Measurements from ENCODE around the gene BCAR3. TPM values are rescaled to one million over a fixed set of nuclear protein-coding genes. Genes with fewer than 3 reads are reported as not detected.

Gene BCAR3
- total RNA-seq, 1 donor: 32.0 TPM

GRCh38 chr1:93577536-93578432, 103.9 kb downstream of the BCAR3 start:
- no peak overlapping the region for H3K4me3 ChIP-seq (ENCODE audit: low read depth, low read length)
- no peak for TF ChIP-seq CTCF (IDR thresholded peaks at IDR 0.05; ENCODE audit: insufficient read depth, low read depth, low read length)

GRCh38 chr1:93576746-93577145, 104.9 kb downstream of the BCAR3 start:
- TF ChIP-seq CTCF (IDR thresholded peaks at IDR 0.05; ENCODE audit: insufficient read depth, low read depth, low read length): no peak
- H3K4me3 ChIP-seq (ENCODE audit: low read depth, low read length): no peak overlapping the region
- no peak for DNase-seq (ENCODE audit: low read depth)

More at GRCh38 chr1:93577536-93578432, 103.9 kb downstream of the BCAR3 start:
- DNase-seq (ENCODE audit: low read depth): no peak

- no peak for TF ChIP-seq CTCF (IDR thresholded peaks at IDR 0.05; ENCODE audit: insufficient read depth, low read depth, low read length)
- H3K4me3 ChIP-seq (ENCODE audit: low read depth, low read length): no peak overlapping the region
- no peak for DNase-seq (ENCODE audit: low read depth)
These were observed 105.3 kb downstream of the BCAR3 start for GRCh38 chr1:93576346-93576745.

DNA sequence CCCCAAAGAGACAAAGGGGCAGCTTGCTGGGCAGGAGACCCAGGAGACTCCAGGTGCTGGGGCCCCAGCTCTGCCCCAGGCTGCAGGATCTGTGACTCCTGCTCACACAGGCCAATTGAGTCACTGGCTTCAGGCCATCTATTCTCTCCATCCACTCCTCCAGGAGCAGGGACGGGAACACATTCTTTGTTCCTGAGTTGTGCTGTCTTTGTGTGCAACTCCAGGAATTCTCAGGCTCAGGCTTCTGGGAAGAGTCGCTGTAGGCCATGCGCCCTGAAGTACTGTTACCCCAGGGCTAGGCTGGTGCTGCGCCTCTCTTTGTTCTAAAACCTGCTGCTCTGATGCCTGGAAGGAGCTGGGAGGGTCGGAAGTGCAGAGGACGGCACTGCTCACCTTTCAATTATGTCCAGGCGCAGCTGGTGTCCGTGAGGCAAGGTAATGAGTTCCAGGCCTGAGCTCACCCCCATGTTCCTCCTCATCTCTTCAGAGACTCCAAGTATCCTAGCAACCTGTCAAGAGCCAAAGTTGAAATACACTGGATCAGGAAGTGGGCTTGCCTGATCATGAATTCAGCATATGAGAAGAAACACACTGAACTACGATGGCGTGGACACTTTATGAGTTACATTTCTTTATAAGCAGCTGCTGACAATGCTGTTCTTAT, 105.9 kb downstream of the BCAR3 start:
- no peak for DNase-seq (ENCODE audit: low read depth)
- no peak for TF ChIP-seq CTCF (IDR thresholded peaks at IDR 0.05; ENCODE audit: insufficient read depth, low read depth, low read length)
- H3K4me3 ChIP-seq (ENCODE audit: low read depth, low read length): no peak overlapping the region

- no peak overlapping the region for H3K4me3 ChIP-seq (ENCODE audit: low read depth, low read length)
- TF ChIP-seq CTCF (IDR thresholded peaks at IDR 0.05; ENCODE audit: insufficient read depth, low read depth, low read length): no peak
- no peak for DNase-seq (ENCODE audit: low read depth)
These were observed 106.6 kb downstream of the BCAR3 start for GRCh38 chr1:93574991-93575390.

DNA sequence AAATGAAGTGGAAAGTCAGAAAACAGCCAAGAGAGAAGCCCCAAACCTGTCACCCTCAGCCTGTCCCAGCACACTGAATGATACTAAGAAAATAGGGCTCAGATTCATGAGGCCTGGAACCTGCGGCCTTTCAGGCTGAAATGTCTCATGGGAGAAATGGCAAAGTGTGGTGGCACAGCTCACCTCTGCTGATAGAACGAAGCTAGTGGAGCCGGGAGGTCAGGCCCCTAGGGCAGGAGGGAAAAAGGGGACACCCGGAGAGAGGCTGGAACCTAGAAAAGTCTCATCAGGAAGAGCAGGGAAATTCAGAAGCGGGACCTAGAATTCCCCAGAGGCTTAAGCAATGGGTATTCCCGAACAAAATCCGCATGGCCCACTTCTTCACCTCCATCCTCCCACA, 107.1 kb downstream of the BCAR3 start:
- no peak overlapping the region for H3K4me3 ChIP-seq (ENCODE audit: low read depth, low read length)
- DNase-seq (ENCODE audit: low read depth): no peak
- no peak for TF ChIP-seq CTCF (IDR thresholded peaks at IDR 0.05; ENCODE audit: insufficient read depth, low read depth, low read length)
